SK-N-SH treated with all-trans-retinoic acid at 6 μM for 48 hours (cell line): ENCODE results near the gene SEC61A2.

Source experiments
- ARNTL ChIP-seq: fragments of 450-650 bp; formaldehyde crosslinking; IDR thresholded peaks from 2 replicates; pipeline ENCODE4 v1.5.0; 2020; ENCODE audit warnings: low read depth, mild to moderate bottlenecking, moderate library complexity, borderline replicate concordance
- GLIS3 ChIP-seq: fragments of 250-450 bp; sonication (Bioruptor Pico); IDR thresholded peaks from 2 replicates; pipeline ENCODE4 v1.5.0; 2020; ENCODE audit warnings: mild to moderate bottlenecking, moderate library complexity
- OSR1 ChIP-seq: fragments of 250-450 bp; sonication (Bioruptor Pico); IDR thresholded peaks from 2 replicates; pipeline ENCODE4 v1.8.0; 2022; ENCODE audit warnings: moderate library complexity, mild to moderate bottlenecking, inconsistent platforms
- PPARA ChIP-seq: fragments of 250-450 bp; sonication (Bioruptor Pico); IDR thresholded peaks from 2 replicates; pipeline ENCODE4 v1.5.0; 2020; ENCODE audit warnings: mild to moderate bottlenecking, borderline replicate concordance
- RARB ChIP-seq: fragments of 250-450 bp; sonication (Bioruptor Pico); IDR thresholded peaks from 2 replicates; pipeline ENCODE4 v1.8.0; 2021; ENCODE audit warnings: mild to moderate bottlenecking, moderate library complexity
- SNAI2 ChIP-seq: fragments of 250-450 bp; sonication (Bioruptor Pico); IDR thresholded peaks from 2 replicates; pipeline ENCODE4 v1.5.0; 2020; ENCODE audit warnings: mild to moderate bottlenecking, moderate library complexity
- ZFP3 ChIP-seq: fragments of 250-450 bp; sonication (Bioruptor Pico); IDR thresholded peaks from 2 replicates; pipeline ENCODE4 v1.5.0; 2020; ENCODE audit warnings: mild to moderate bottlenecking, moderate library complexity
- TF ChIP-seq, protein P1 (sequence below): fragments of 250-450 bp; sonication (Bioruptor Pico); IDR thresholded peaks from 2 replicates; pipeline ENCODE4 v1.8.0; 2021; ENCODE audit warnings: low read depth, mild to moderate bottlenecking, moderate library complexity, borderline replicate concordance
- TF ChIP-seq, protein P2 (sequence below): fragments of 250-450 bp; sonication (Bioruptor Pico); IDR thresholded peaks from 2 replicates; pipeline ENCODE4 v1.5.1; 2021; ENCODE audit warnings: mild to moderate bottlenecking, moderate library complexity
- TF ChIP-seq, protein P3 (sequence below): fragments of 250-450 bp; sonication (Bioruptor Pico); IDR thresholded peaks from 2 replicates; pipeline ENCODE4 v1.8.0; 2020; ENCODE audit warnings: mild to moderate bottlenecking, moderate library complexity, borderline replicate concordance

DNA sequence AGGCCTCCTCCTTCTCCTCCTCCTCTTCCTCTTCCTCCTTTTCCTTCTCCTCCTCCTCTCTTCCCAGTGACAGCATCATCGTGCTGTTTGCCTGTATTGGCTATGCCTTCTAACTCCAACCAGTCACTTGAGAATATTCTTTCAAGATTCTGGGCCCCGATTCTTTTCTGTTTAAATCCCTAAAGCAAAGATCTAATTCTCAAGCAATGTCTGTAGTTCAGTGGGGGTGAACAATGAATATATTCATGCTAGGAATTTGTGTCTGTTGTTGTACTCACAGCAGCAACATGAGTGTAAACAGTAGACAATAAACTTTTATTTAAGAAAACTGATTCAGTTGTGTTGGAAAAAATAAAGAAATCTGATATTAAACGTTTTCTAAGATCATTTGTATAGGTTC lies 35.6 kb downstream of the SEC61A2 start:
- TF ChIP-seq ZFP3 (CRISPR knock-in tag) (no peak), PPARA (CRISPR knock-in tag) (no peak), SNAI2 (CRISPR knock-in tag) (no peak), RARB (CRISPR knock-in tag) (no peak), ARNTL (CRISPR knock-in tag) (no peak), OSR1 (no peak), GLIS3 (no peak)
- TF ChIP-seq, protein P1, sequence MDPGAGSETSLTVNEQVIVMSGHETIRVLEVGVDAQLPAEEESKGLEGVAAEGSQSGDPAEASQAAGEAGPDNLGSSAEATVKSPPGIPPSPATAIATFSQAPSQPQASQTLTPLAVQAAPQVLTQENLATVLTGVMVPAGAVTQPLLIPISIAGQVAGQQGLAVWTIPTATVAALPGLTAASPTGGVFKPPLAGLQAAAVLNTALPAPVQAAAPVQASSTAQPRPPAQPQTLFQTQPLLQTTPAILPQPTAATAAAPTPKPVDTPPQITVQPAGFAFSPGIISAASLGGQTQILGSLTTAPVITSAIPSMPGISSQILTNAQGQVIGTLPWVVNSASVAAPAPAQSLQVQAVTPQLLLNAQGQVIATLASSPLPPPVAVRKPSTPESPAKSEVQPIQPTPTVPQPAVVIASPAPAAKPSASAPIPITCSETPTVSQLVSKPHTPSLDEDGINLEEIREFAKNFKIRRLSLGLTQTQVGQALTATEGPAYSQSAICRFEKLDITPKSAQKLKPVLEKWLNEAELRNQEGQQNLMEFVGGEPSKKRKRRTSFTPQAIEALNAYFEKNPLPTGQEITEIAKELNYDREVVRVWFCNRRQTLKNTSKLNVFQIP = no peak
- TF ChIP-seq, protein P2, sequence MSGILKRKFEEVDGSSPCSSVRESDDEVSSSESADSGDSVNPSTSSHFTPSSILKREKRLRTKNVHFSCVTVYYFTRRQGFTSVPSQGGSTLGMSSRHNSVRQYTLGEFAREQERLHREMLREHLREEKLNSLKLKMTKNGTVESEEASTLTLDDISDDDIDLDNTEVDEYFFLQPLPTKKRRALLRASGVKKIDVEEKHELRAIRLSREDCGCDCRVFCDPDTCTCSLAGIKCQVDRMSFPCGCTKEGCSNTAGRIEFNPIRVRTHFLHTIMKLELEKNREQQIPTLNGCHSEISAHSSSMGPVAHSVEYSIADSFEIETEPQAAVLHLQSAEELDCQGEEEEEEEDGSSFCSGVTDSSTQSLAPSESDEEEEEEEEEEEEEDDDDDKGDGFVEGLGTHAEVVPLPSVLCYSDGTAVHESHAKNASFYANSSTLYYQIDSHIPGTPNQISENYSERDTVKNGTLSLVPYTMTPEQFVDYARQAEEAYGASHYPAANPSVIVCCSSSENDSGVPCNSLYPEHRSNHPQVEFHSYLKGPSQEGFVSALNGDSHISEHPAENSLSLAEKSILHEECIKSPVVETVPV (CRISPR knock-in tag) = no peak
- TF ChIP-seq, protein P3, sequence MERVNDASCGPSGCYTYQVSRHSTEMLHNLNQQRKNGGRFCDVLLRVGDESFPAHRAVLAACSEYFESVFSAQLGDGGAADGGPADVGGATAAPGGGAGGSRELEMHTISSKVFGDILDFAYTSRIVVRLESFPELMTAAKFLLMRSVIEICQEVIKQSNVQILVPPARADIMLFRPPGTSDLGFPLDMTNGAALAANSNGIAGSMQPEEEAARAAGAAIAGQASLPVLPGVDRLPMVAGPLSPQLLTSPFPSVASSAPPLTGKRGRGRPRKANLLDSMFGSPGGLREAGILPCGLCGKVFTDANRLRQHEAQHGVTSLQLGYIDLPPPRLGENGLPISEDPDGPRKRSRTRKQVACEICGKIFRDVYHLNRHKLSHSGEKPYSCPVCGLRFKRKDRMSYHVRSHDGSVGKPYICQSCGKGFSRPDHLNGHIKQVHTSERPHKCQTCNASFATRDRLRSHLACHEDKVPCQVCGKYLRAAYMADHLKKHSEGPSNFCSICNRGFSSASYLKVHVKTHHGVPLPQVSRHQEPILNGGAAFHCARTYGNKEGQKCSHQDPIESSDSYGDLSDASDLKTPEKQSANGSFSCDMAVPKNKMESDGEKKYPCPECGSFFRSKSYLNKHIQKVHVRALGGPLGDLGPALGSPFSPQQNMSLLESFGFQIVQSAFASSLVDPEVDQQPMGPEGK (CRISPR knock-in tag) = no peak
